Stimulated activated CD8-positive, alpha-beta memory T cell treated with anti-CD3 and anti-CD28 coated beads, Interleukin-2, amount 100 ng/mL, for 48 hours (primary cell): Measurements from ENCODE around the gene TBCK.
"Not testable (repeated sequence)": the region's sequence is repeated elsewhere in the genome, so short reads cannot be mapped to it uniquely, and the experiment has no call there.

ENCODE experiments used
- DNase-seq, 2 donors: peaks; one replicate each; pipeline ENCODE4 v3.0.0-alpha.2; 2020; ENCODE audit warnings: low read depth in 2 of 2

TBCK gene

GRCh38 chr4:106213291-106213690 is 102.7 kb downstream of the TBCK start:
- not testable (repeated sequence) for DNase-seq

GRCh38 chr4:106210021-106210420 is 106.0 kb downstream of the TBCK start:
- no peak for DNase-seq

- no peak for DNase-seq
Measured at GRCh38 chr4:106208481-106209460, 107.2 kb downstream of the TBCK start.

- no peak for DNase-seq
Measured at GRCh38 chr4:106201373-106201772, 114.6 kb downstream of the TBCK start.

GRCh38 chr4:106195435-106195950 is 120.5 kb downstream of the TBCK start:
- no peak for DNase-seq

GRCh38 chr4:106194801-106195200 is 121.2 kb downstream of the TBCK start:
- DNase-seq: no peak

GRCh38 chr4:106192131-106192530 is 123.9 kb downstream of the TBCK start:
- DNase-seq: no peak

GRCh38 chr4:106186201-106186600 is 129.8 kb downstream of the TBCK start:
- DNase-seq: no peak

- no peak for DNase-seq
Measured at GRCh38 chr4:106183551-106183950, 132.5 kb downstream of the TBCK start.

- DNase-seq: no peak
Measured at GRCh38 chr4:106172861-106173260, 143.1 kb downstream of the TBCK start.

GRCh38 chr4:106165351-106166010 is 150.5 kb downstream of the TBCK start:
- no peak for DNase-seq

GRCh38 chr4:106162278-106162677 is 153.7 kb downstream of the TBCK start:
- no peak for DNase-seq

GRCh38 chr4:106160560-106160959 is 155.4 kb downstream of the TBCK start:
- no peak for DNase-seq

GRCh38 chr4:106149911-106150310 is 166.1 kb downstream of the TBCK start:
- DNase-seq: no peak

- DNase-seq: no peak
Measured at GRCh38 chr4:106149026-106149425, 167.0 kb downstream of the TBCK start.

- no peak for DNase-seq
Measured at GRCh38 chr4:106142616-106143127, 173.3 kb downstream of the TBCK start.

GRCh38 chr4:106140601-106141000 is 175.4 kb downstream of the TBCK start:
- no peak for DNase-seq

- DNase-seq: no peak
Measured at GRCh38 chr4:106136777-106137331, 179.2 kb downstream of the TBCK start.

- DNase-seq: no peak
Measured at GRCh38 chr4:106132045-106132444, 184.0 kb downstream of the TBCK start.

- DNase-seq: no peak
Measured at GRCh38 chr4:106126062-106126461, 189.9 kb downstream of the TBCK start.

GRCh38 chr4:106119949-106120555 is 196.0 kb downstream of the TBCK start:
- not testable (repeated sequence) for DNase-seq

GRCh38 chr4:106116025-106116424 is 200.0 kb downstream of the TBCK start:
- no peak for DNase-seq
